ENCODE measurements around the gene TBX1.

Gene TBX1

DNA sequence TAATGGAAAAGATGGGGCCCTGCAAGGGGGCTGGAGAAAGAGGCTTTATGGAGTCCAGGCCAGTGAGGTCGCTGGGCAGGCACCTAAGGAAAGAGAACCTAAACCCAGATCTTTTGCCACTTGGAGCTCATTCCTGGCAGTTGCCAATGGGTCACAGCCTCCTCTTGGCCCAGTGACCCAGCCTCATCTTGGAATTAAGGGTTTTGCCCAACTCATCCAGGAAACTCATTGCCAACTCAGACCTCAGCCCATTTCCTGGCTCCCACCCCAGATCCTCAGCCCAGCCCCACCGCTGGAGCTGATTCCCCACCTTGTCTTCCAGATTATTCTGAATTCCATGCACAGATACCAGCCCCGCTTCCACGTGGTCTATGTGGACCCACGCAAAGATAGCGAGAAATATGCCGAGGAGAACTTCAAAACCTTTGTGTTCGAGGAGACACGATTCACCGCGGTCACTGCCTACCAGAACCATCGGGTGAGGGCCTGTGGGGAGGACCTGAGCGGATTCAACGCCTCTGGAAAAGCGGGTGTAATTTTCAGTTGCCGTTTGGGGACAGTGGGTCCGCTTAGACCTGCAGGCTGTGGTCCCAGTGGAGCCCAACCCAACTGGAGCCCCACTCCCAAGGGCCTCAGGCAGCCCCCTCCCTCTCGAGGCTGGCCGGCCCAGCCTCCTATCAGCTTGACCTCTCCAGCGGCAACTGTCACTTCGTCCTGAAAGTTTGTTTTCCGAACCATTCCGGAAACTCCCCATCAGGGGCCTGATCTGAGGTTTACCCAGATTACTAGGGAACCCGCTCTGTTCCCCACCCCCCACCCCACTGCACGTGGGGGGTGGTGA is 4.3 kb downstream of the TBX1 start:
- Histone ChIP-seq H3K79me2 (ENCODE audit: control insufficient read depth, low read length) (no peaks in the 10 kb centered on the region), H4K20me1 (ENCODE audit: control insufficient read depth, insufficient read depth, low read depth, low read length) (no peaks in the 10 kb centered on the region), H3K4me2 (ENCODE audit: low read length) (no peak overlapping the region), H3F3A (ENCODE audit: control insufficient read depth, insufficient read depth) (peaks cover 4% of the 10 kb centered on the region; the same call in 1 of the 2 replicates), H3K4me1 (ENCODE audit: control insufficient read depth, low read length) (peaks cover 6% of the 10 kb centered on the region; the same call in 1 of the 2 replicates), H3K9me3 (ENCODE audit: control insufficient read depth, insufficient read depth, low read length) (no peaks in the 10 kb centered on the region), H3K27me3 (ENCODE audit: control insufficient read depth, low read length) (peaks cover 72% of the 10 kb centered on the region), H3K9me2 (replicated peaks; ENCODE audit: control insufficient read depth, low read length) (no peaks in the 10 kb centered on the region), H3K27ac (ENCODE audit: low read depth, low read length) (no peak overlapping the region), H3K4me3 (ENCODE audit: low read length) (no peak overlapping the region), H3K36me3 (ENCODE audit: control insufficient read depth, low read length) (no peaks in the 10 kb centered on the region)
- no peak for TF ChIP-seq EZH2phosphoT487 (IDR thresholded peaks at IDR 0.05; ENCODE audit: borderline replicate concordance, low read length)
- TF ChIP-seq, protein P1, sequence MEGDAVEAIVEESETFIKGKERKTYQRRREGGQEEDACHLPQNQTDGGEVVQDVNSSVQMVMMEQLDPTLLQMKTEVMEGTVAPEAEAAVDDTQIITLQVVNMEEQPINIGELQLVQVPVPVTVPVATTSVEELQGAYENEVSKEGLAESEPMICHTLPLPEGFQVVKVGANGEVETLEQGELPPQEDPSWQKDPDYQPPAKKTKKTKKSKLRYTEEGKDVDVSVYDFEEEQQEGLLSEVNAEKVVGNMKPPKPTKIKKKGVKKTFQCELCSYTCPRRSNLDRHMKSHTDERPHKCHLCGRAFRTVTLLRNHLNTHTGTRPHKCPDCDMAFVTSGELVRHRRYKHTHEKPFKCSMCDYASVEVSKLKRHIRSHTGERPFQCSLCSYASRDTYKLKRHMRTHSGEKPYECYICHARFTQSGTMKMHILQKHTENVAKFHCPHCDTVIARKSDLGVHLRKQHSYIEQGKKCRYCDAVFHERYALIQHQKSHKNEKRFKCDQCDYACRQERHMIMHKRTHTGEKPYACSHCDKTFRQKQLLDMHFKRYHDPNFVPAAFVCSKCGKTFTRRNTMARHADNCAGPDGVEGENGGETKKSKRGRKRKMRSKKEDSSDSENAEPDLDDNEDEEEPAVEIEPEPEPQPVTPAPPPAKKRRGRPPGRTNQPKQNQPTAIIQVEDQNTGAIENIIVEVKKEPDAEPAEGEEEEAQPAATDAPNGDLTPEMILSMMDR (IDR thresholded peaks at IDR 0.05; ENCODE audit: low read depth, low read length, poor library complexity, severe bottlenecking) = no peak

DNA sequence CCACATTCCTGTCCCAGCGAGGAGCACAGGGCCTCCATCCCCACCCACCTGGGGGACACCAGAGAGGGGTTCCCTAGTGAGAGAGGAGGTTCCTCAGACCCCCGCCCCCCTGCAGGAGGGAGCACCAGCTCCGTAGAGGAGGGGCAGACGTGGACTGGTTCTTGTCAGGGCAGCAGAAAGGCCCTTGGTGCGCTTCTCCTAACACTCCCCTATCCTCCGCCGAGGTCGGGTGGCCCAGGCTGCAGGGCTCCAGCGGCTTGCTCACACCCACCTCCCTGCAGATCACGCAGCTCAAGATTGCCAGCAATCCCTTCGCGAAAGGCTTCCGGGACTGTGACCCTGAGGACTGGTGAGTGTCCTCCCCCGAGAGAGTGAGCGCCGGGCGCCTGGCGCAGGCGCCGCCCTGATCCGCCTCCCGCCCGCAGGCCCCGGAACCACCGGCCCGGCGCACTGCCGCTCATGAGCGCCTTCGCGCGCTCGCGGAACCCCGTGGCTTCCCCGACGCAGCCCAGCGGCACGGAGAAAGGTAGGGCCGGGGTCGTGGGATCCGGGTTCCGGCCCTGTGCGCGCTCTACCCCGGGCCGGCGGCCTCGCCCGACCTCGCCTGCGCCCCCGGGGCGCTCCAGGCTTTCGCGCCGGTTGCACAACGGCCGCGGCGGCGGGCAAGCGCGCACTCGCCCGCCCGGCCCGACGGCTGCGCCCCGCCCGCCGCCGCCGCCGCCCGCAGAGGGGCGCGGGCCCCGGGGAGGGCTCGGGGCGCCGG is 5.1 kb downstream of the TBX1 start:
- Histone ChIP-seq H3K27me3 (ENCODE audit: control insufficient read depth, low read length) (peaks cover 77% of the 10 kb centered on the region), H3F3A (ENCODE audit: control insufficient read depth, insufficient read depth) (no peaks in the 10 kb centered on the region), H3K4me3 (ENCODE audit: low read length) (no peak overlapping the region), H3K9me3 (ENCODE audit: control insufficient read depth, insufficient read depth, low read length) (no peaks in the 10 kb centered on the region), H3K9me2 (replicated peaks; ENCODE audit: control insufficient read depth, low read length) (no peaks in the 10 kb centered on the region), H3K4me2 (ENCODE audit: low read length) (no peak overlapping the region), H3K36me3 (ENCODE audit: control insufficient read depth, low read length) (no peaks in the 10 kb centered on the region), H4K20me1 (ENCODE audit: control insufficient read depth, insufficient read depth, low read depth, low read length) (no peaks in the 10 kb centered on the region), H3K4me1 (ENCODE audit: control insufficient read depth, low read length) (peaks cover 6% of the 10 kb centered on the region; the same call in 1 of the 2 replicates), H3K79me2 (ENCODE audit: control insufficient read depth, low read length) (no peaks in the 10 kb centered on the region), H3K27ac (ENCODE audit: low read depth, low read length) (no peak overlapping the region)
- TF ChIP-seq EZH2phosphoT487 (IDR thresholded peaks at IDR 0.05; ENCODE audit: borderline replicate concordance, low read length) = peak; percentile 64
- TF ChIP-seq, protein P1 (IDR thresholded peaks at IDR 0.05; ENCODE audit: low read depth, low read length, poor library complexity, severe bottlenecking) = no peak

DNA sequence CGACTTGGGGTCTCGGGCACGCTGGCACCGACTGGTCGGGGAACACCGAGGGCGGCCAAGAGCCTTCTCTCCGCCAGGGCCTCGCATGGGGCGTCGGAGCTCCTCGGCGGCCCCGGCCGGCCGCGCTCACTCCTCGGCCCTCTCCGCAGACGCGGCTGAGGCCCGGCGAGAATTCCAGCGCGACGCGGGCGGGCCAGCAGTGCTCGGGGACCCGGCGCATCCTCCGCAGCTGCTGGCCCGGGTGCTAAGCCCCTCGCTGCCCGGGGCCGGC is 5.6 kb downstream of the TBX1 start:
- H3K4me1 ChIP-seq (ENCODE audit: control insufficient read depth, low read length) = peaks cover 6% of the 10 kb centered on the region; the same call in 1 of the 2 replicates

More for the DNA sequence above, 5.6 kb downstream of the TBX1 start:
- Histone ChIP-seq H3K9me2 (replicated peaks; ENCODE audit: control insufficient read depth, low read length) (no peaks in the 10 kb centered on the region), H3K79me2 (ENCODE audit: control insufficient read depth, low read length) (no peaks in the 10 kb centered on the region), H3K4me3 (ENCODE audit: low read length) (no peak overlapping the region), H3F3A (ENCODE audit: control insufficient read depth, insufficient read depth) (0 out of 2 replicates have a peak, but pooled peaks cover under 1% of the 10 kb centered on the region), H3K9me3 (ENCODE audit: control insufficient read depth, insufficient read depth, low read length) (no peaks in the 10 kb centered on the region), H3K36me3 (ENCODE audit: control insufficient read depth, low read length) (no peaks in the 10 kb centered on the region), H3K27me3 (ENCODE audit: control insufficient read depth, low read length) (peaks cover 82% of the 10 kb centered on the region), H3K4me2 (ENCODE audit: low read length) (no peak overlapping the region), H4K20me1 (ENCODE audit: control insufficient read depth, insufficient read depth, low read depth, low read length) (no peaks in the 10 kb centered on the region), H3K27ac (ENCODE audit: low read depth, low read length) (no peak overlapping the region)
- TF ChIP-seq EZH2phosphoT487 (IDR thresholded peaks at IDR 0.05; ENCODE audit: borderline replicate concordance, low read length) = no peak
- TF ChIP-seq, protein P1 (IDR thresholded peaks at IDR 0.05; ENCODE audit: low read depth, low read length, poor library complexity, severe bottlenecking) = no peak

Data from DOHH2 (cell line).